Caco-2 (cell line): ENCODE measurements around the gene MOB3B. TPM values are rescaled to one million over a fixed set of nuclear protein-coding genes. Genes with fewer than 3 reads are reported as not detected.

Source experiments
- BruUV-seq: library from RNA; stranded (reverse); fragments of 400-500 nt; replicated peaks from 2 replicates; lab custom pipeline; 2021; lab: Mats Ljungman, UMichigan
- CTCF ChIA-PET: fragments of 300-600 bp; sonication (Branson Sonifier 250); formaldehyde crosslinking; loops from one replicate; lab custom pipeline; 2022; ENCODE audit warnings: antibody characterized with exemption; lab: Charles Lee
- POLR2A ChIA-PET: fragments of 300-600 bp; sonication (Branson Sonifier 250); formaldehyde crosslinking; loops from one replicate; lab custom pipeline; 2022; ENCODE audit warnings: antibody characterized with exemption; lab: Charles Lee
- DNase-seq, 2 experiments: peaks; one replicate each; pipeline versions ENCODE4 v3.0.0 to v3.0.0-alpha.2; 2020 to 2022
- H3K27me3 ChIP-seq: replicated peaks from 2 replicates; pipeline ENCODE4 v1.6.0; 2011; ENCODE audit warnings: low read length; ENCODE audit not compliant: control insufficient read depth, insufficient read depth
- H3K36me3 ChIP-seq: 2 replicates; pipeline ENCODE4 v1.5.1; 2011; ENCODE audit warnings: low read length; ENCODE audit not compliant: control insufficient read depth, insufficient read depth
- H3K4me1 ChIP-seq: fragments of 250-450 bp; sonication (Bioruptor Pico); 2 replicates; pipeline ENCODE4 v1.5.1; 2020; ENCODE audit warnings: mild to moderate bottlenecking
- H3K4me3 ChIP-seq: 2 replicates; pipeline ENCODE4 v1.5.1; 2011; ENCODE audit warnings: low read depth, mild to moderate bottlenecking, control low read depth, low read length
- H3K9me3 ChIP-seq: fragments of 250-450 bp; sonication (Bioruptor Pico); 2 replicates; pipeline ENCODE4 v1.5.1; 2020; ENCODE audit warnings: mild to moderate bottlenecking, moderate library complexity
- H3K27ac Mint-ChIP-seq: one replicate; pipeline ENCODE4 v1.8.0; 2022; ENCODE audit warnings: mixed read lengths; ENCODE audit not compliant: unreplicated experiment
- H3K27me3 Mint-ChIP-seq: one replicate; pipeline ENCODE4 v1.8.0; 2022; ENCODE audit warnings: mixed read lengths; ENCODE audit not compliant: insufficient read depth, unreplicated experiment
- H3K36me3 Mint-ChIP-seq: one replicate; pipeline ENCODE4 v1.8.0; 2022; ENCODE audit warnings: mild to moderate bottlenecking, mixed read lengths; ENCODE audit not compliant: insufficient read depth, unreplicated experiment
- H3K4me1 Mint-ChIP-seq: one replicate; pipeline ENCODE4 v1.8.0; 2022; ENCODE audit warnings: low read depth, mixed read lengths; ENCODE audit not compliant: unreplicated experiment
- H3K4me3 Mint-ChIP-seq: one replicate; pipeline ENCODE4 v1.8.0; 2022; ENCODE audit warnings: mild to moderate bottlenecking, moderate library complexity, mixed read lengths; ENCODE audit not compliant: unreplicated experiment
- H3K9me3 Mint-ChIP-seq: one replicate; pipeline ENCODE4 v1.8.0; 2022; ENCODE audit warnings: mixed read lengths; ENCODE audit not compliant: unreplicated experiment
- intact Hi-C: fragments of 100-400 bp; cut with micrococcal nuclease; formaldehyde crosslinking; loops from one replicate; pipeline ENCODE4 v1.10.0; 2022; ENCODE audit not compliant: unreplicated experiment
- total RNA-seq: library from RNA; stranded (reverse); gene quantifications from 2 replicates; pipeline ENCODE4 v1.2.3, GENCODE V29; 2022
- TF ChIP-seq, protein P1 (sequence below), 2 experiments: fragments of 200-600 bp in 1 of 2; IDR thresholded peaks; 1 replicate in 1 of 2; 2 replicates in 1 of 2; pipeline versions ENCODE4 v1.5.1 to v1.8.0; 2011 to 2022; ENCODE audit warnings: antibody characterized with exemption in 1 of 2, control low read depth in 1 of 2, inconsistent platforms in 1 of 2, low read depth in 1 of 2, low read length in 1 of 2, mild to moderate bottlenecking in 1 of 2, moderate library complexity in 1 of 2; ENCODE audit not compliant: insufficient read depth in 1 of 2, severe bottlenecking in 1 of 2, unreplicated experiment in 1 of 2

MOB3B gene
- total RNA-seq, 1 experiment from 2014 or later = 5.3 TPM

DNA sequence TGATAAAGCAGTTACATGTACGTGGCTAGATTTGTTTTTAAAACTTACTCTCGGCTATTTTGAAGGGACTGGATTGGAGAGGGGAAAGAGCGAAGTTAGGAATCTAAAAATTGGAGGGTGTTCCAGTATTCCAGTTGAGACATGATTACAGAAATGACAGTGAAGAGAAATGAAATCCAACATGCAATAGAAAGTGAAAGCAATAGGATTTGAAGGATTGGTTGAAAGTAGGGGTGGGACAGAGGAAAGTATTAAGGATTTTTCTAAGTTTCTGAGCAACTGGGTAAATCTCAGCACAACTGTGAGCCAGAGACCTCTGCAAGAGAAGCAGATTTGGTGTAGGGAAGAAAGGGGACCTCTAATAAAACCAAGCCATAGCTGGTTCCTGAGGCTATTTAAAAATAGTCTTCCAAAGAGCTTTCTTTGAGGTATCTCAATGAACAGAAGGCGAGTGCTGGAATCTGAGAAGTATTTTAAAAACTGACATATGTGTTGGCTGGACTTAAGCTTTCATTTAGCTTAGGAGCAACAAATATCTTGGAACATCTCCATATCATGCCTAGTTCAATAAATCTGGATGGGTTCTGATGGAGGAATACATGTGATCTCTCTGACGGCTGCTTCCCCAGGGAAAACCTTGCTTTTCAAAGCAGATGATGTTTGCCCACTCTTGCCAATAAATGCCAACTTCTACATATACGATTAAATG lies 115.9 kb downstream of the MOB3B start:
- H3K4me1 Mint-ChIP-seq = no peaks in the 10 kb centered on the region
- BruUV-seq = no TSS peak
- POLR2A ChIA-PET = interaction anchor here (0.6 kb wide), 1 partner anchor 47 kb away, joined by 5 read pairs; no protein-coding TSS in a partner anchor
- TF ChIP-seq, protein P1, sequence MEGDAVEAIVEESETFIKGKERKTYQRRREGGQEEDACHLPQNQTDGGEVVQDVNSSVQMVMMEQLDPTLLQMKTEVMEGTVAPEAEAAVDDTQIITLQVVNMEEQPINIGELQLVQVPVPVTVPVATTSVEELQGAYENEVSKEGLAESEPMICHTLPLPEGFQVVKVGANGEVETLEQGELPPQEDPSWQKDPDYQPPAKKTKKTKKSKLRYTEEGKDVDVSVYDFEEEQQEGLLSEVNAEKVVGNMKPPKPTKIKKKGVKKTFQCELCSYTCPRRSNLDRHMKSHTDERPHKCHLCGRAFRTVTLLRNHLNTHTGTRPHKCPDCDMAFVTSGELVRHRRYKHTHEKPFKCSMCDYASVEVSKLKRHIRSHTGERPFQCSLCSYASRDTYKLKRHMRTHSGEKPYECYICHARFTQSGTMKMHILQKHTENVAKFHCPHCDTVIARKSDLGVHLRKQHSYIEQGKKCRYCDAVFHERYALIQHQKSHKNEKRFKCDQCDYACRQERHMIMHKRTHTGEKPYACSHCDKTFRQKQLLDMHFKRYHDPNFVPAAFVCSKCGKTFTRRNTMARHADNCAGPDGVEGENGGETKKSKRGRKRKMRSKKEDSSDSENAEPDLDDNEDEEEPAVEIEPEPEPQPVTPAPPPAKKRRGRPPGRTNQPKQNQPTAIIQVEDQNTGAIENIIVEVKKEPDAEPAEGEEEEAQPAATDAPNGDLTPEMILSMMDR (IDR thresholded peaks at IDR 0.05; ENCODE audit: insufficient read depth in 1 of 2, low read depth in 1 of 2, low read length in 1 of 2, severe bottlenecking in 1 of 2, unreplicated experiment in 1 of 2) = no peak
- CTCF ChIA-PET = no interaction called here
- Histone ChIP-seq H3K4me1 (peaks cover 3% of the 10 kb centered on the region; the same call in 1 of the 2 replicates), H3K9me3 (no peaks in the 10 kb centered on the region), H3K27me3 (no peaks in the 10 kb centered on the region), H3K4me3 (no peak overlapping the region), H3K36me3 (no peaks in the 10 kb centered on the region)
- intact Hi-C loops = no loop called here
- H3K4me3 Mint-ChIP-seq = no peak overlapping the region
- H3K36me3 Mint-ChIP-seq = no peaks in the 10 kb centered on the region
- no peaks in the 10 kb centered on the region for H3K27me3 Mint-ChIP-seq
- H3K9me3 Mint-ChIP-seq = no peaks in the 10 kb centered on the region
- H3K27ac Mint-ChIP-seq = peak overlapping the region; percentile 1
- DNase-seq = no peak

DNA sequence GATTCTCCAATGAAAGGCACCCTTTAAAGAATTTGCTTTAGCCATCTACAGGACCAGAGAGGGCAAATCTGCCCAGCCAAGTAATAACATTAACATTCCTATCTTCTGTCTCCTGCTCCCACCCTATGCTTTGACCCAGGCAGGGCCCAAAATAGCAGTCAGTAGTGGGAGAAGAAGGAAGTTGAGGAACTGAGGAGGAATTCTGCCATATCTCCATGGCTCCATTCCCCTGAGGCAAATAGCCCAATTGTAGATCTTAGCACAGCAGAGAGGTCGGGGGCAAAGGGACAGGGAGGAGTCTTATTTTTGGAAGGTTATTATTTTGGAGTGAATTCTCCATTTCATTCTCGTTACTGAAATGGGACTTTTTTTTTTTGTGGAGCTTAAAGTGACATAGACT lies 116.7 kb downstream of the MOB3B start:
- CTCF ChIA-PET = no interaction called here
- no peak overlapping the region for H3K4me3 Mint-ChIP-seq
- no TSS peak for BruUV-seq

DNA sequence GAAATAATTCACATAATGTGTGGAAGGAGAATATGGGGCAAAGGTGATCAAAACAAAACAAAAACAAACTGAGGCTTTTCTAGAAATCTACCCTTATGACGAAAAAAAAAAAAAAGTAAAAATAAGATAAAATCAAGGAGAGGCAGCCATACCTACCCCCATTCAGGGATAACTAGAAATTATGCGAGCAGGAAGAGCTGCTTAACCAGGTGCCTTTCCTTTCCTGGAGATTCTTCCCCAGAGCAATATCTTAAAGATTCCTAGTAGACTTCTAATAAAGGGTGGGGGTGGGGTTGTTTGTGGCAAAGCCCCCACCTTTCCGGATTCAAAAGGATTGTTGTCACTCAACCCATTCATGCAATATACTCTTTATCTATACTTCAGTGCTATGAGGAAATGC lies 117.5 kb downstream of the MOB3B start:
- Mint-ChIP-seq H3K9me3 (no peaks in the 10 kb centered on the region), H3K4me1 (no peaks in the 10 kb centered on the region), H3K27me3 (no peaks in the 10 kb centered on the region), H3K4me3 (no peak overlapping the region), H3K36me3 (no peaks in the 10 kb centered on the region), H3K27ac (no peak overlapping the region)
- Histone ChIP-seq H3K9me3 (no peaks in the 10 kb centered on the region), H3K36me3 (no peaks in the 10 kb centered on the region), H3K4me1 (no peaks in the 10 kb centered on the region; the same call in 1 of the 2 replicates), H3K4me3 (no peak overlapping the region), H3K27me3 (no peaks in the 10 kb centered on the region)
- ChIA-PET CTCF (no interaction called here), POLR2A (no interaction called here)
- TF ChIP-seq, protein P1 (IDR thresholded peaks at IDR 0.05; ENCODE audit: insufficient read depth in 1 of 2, low read depth in 1 of 2, low read length in 1 of 2, severe bottlenecking in 1 of 2, unreplicated experiment in 1 of 2) = no peak
- intact Hi-C loops = no loop called here
- BruUV-seq = no TSS peak
- DNase-seq = no peak

More for the DNA sequence above, 116.7 kb downstream of the MOB3B start:
- peak overlapping the region; percentile 1 for H3K27ac Mint-ChIP-seq
- TF ChIP-seq, protein P1 (IDR thresholded peaks at IDR 0.05; ENCODE audit: insufficient read depth in 1 of 2, low read depth in 1 of 2, low read length in 1 of 2, severe bottlenecking in 1 of 2, unreplicated experiment in 1 of 2) = no peak
- POLR2A ChIA-PET = interaction anchor here (0.6 kb wide), 1 partner anchor 46 kb away, joined by 5 read pairs; no protein-coding TSS in a partner anchor
- H3K36me3 ChIP-seq = no peaks in the 10 kb centered on the region
- H3K4me3 ChIP-seq = no peak overlapping the region
- DNase-seq = no peak
- H3K36me3 Mint-ChIP-seq = no peaks in the 10 kb centered on the region
- intact Hi-C loops = no loop called here
- peaks cover 3% of the 10 kb centered on the region; the same call in 1 of the 2 replicates for H3K4me1 ChIP-seq
- no peaks in the 10 kb centered on the region for H3K4me1 Mint-ChIP-seq
- H3K9me3 Mint-ChIP-seq = no peaks in the 10 kb centered on the region
- no peaks in the 10 kb centered on the region for H3K9me3 ChIP-seq
- no peaks in the 10 kb centered on the region for H3K27me3 ChIP-seq
- no peaks in the 10 kb centered on the region for H3K27me3 Mint-ChIP-seq
